ENCODE data around the gene DNMT3A. TPM values are rescaled to one million over a fixed set of nuclear protein-coding genes. Genes with fewer than 3 reads are reported as not detected.

DNMT3A gene
- total RNA-seq, 4 donors from 2014 or later = 5.9 to 14.1 (median 8.0) TPM

GRCh38 chr2:25259737-25260124 is 82.0 kb downstream of the DNMT3A start:
- Histone ChIP-seq H3K4me3 (no peak overlapping the region), H3K4me1 (peaks cover 16% of the 10 kb centered on the region in 2 donors), H3K27ac (no peak overlapping the region), H3K27me3 (no peaks in the 10 kb centered on the region), H3K9me3 (no peaks in the 10 kb centered on the region), H3K36me3 (peaks cover 0 to 2% of the 10 kb centered on the region in 2 donors)
- no peak for TF ChIP-seq CTCF (IDR thresholded peaks at IDR 0.05 in 4 of 5, conservative IDR thresholded peaks at IDR 0.05 in 1 of 5)
- TF ChIP-seq POLR2A (IDR thresholded peaks at IDR 0.05) = no peak
- intact Hi-C loops (cut with DNase I; ENCODE audit: low total_unique reads) (no loop called here), in situ Hi-C loops (cut with MboI; ENCODE audit: low sequenced_read_pairs in 4 of 4) (no loop called here)
- ATAC-seq (no peak), DNase-seq (no peak)

GRCh38 chr2:25258847-25259736 is 82.6 kb downstream of the DNMT3A start:
- ATAC-seq (no peak), DNase-seq (no peak)
- in situ Hi-C loops (cut with MboI; ENCODE audit: low sequenced_read_pairs in 4 of 4) (no loop called here), intact Hi-C loops (cut with DNase I; ENCODE audit: low total_unique reads) (no loop called here)
- no peaks in the 10 kb centered on the region for H3K9me3 ChIP-seq
- H3K27me3 ChIP-seq = no peaks in the 10 kb centered on the region
- H3K4me3 ChIP-seq = no peak overlapping the region
- no peak for TF ChIP-seq POLR2A (IDR thresholded peaks at IDR 0.05)
- TF ChIP-seq CTCF (IDR thresholded peaks at IDR 0.05 in 4 of 5, conservative IDR thresholded peaks at IDR 0.05 in 1 of 5) = no peak
- H3K27ac ChIP-seq = peak overlapping the region in 1 of 4 donors; percentile 31
- peaks cover 16% of the 10 kb centered on the region in 2 donors for H3K4me1 ChIP-seq
- peaks cover 0 to 2% of the 10 kb centered on the region in 2 donors for H3K36me3 ChIP-seq

GRCh38 chr2:25257931-25258846 is 83.5 kb downstream of the DNMT3A start:
- Histone ChIP-seq H3K4me3 (no peak overlapping the region), H3K36me3 (peaks cover 0 to 2% of the 10 kb centered on the region in 2 donors), H3K27ac (peak overlapping the region in 2 of 4 donors; percentile 1 to 18), H3K27me3 (no peaks in the 10 kb centered on the region), H3K9me3 (no peaks in the 10 kb centered on the region), H3K4me1 (peaks cover 16% of the 10 kb centered on the region in 2 donors)
- intact Hi-C loops (cut with DNase I; ENCODE audit: low total_unique reads) = no loop called here
- in situ Hi-C loops (cut with MboI; ENCODE audit: low sequenced_read_pairs in 4 of 4) = no loop called here
- TF ChIP-seq POLR2A (IDR thresholded peaks at IDR 0.05) (no peak), CTCF (IDR thresholded peaks at IDR 0.05 in 4 of 5, conservative IDR thresholded peaks at IDR 0.05 in 1 of 5) (no peak)
- DNase-seq (no peak), ATAC-seq (no peak)

GRCh38 chr2:25257032-25257552 is 84.6 kb downstream of the DNMT3A start:
- H3K27ac ChIP-seq = peak overlapping the region in 2 of 4 donors; percentile 1 to 16
- no peak overlapping the region for H3K4me3 ChIP-seq
- peaks cover 16 to 18% of the 10 kb centered on the region in 2 donors for H3K4me1 ChIP-seq
- DNase-seq = peak in 1 of 2 donors; percentile 48
- intact Hi-C loops (cut with DNase I; ENCODE audit: low total_unique reads) (no loop called here), in situ Hi-C loops (cut with MboI; ENCODE audit: low sequenced_read_pairs in 4 of 4) (no loop called here)
- no peak for TF ChIP-seq CTCF (IDR thresholded peaks at IDR 0.05 in 4 of 5, conservative IDR thresholded peaks at IDR 0.05 in 1 of 5)
- no peak for TF ChIP-seq POLR2A (IDR thresholded peaks at IDR 0.05)
- H3K27me3 ChIP-seq = no peaks in the 10 kb centered on the region
- H3K9me3 ChIP-seq = no peaks in the 10 kb centered on the region
- ATAC-seq = peak; percentile 76 to 89
- H3K36me3 ChIP-seq = peaks cover 0 to 2% of the 10 kb centered on the region in 2 donors
